NCI-H128 (cell line): ENCODE results near the gene RASSF5.

Source experiments
- DNase-seq: peaks from one replicate; lab custom pipeline; 2025; ENCODE audit not compliant: unreplicated experiment; lab: John Stamatoyannopoulos, UW

RASSF5 gene

GRCh38 chr1:206513312-206514111 lies 6.2 kb downstream of the RASSF5 start:
- no peak for DNase-seq

GRCh38 chr1:206514813-206515387 lies 7.6 kb downstream of the RASSF5 start:
- DNase-seq: no peak

GRCh38 chr1:206516728-206516990 lies 9.3 kb downstream of the RASSF5 start:
- no peak for DNase-seq

- no peak for DNase-seq
Measured at GRCh38 chr1:206517784-206518183, 10.5 kb downstream of the RASSF5 start.

- DNase-seq: no peak
Measured at GRCh38 chr1:206518206-206518605, 10.9 kb downstream of the RASSF5 start.

- DNase-seq: no peak
Measured at GRCh38 chr1:206518743-206519142, 11.4 kb downstream of the RASSF5 start.

GRCh38 chr1:206521127-206521526 lies 13.8 kb downstream of the RASSF5 start:
- DNase-seq: no peak

GRCh38 chr1:206521694-206522402 lies 14.5 kb downstream of the RASSF5 start:
- DNase-seq: no peak

DNA sequence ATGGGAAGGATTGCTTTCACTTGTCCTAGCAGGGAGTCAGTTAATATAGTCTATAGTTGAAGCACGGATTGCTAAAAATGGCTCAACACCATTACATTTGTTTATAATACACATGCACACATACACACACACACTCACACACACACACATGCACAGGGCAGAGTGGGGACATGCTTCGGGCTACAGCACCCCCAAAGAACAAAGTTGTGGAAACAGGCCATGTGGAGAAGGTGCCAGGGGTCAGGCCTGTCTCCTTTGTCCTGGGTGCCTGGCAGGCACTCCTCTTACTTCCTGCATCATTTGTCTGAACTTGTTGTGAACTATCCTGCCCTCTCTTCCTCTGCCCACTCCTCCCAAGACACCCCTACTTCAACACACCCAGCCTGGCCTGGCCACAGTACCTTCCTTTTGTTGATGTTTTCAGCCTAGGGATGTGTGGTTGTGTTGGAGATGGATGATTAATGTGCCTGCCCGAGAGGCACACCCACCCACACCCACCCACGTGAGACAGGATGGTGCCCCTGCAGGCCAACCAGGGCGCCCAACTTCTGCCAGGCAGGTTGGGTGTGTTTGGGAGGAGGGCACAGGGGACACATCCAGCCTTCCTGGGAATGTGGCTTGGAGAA lies 17.5 kb downstream of the RASSF5 start:
- DNase-seq: no peak

- DNase-seq: no peak
Measured at GRCh38 chr1:206526064-206526911, 19.0 kb downstream of the RASSF5 start.

DNA sequence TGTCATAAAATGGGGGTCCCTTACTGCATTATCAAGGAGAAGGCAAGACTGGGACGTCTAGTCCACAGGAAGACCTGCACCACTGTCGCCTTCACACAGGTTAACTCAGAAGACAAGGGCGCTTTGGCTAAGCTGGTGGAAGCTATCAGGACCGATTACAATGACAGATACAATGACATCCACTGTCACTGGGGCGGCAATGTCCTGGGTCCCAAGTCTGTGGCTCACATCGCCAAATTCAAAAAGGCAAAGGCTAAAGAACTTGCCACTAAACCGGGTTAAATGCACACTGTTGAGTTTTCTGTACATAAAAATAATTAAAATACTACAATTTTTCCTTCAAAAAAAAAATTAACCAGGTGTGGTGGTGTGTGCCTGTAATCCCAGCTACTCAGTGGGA lies 22.1 kb downstream of the RASSF5 start:
- no peak for DNase-seq

DNA sequence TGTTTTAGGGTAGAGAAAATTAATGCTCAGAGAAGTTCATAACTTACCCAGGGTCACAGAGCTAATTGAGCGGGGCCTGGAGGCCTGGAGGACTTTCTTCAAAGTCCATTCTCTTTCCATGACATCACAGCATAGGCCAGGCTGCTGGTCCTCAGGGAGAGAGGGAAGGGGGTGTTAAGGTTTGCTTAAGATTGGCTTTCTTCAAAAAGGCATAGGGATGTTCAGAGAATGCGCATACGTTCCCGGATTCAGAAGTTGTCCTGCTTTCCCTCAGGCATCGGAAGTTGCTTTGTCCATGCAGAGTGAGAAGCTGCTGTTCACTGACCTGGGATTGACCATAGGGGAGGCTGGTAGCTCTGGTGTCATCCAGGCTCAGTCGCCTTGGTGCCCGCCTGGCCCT lies 25.0 kb downstream of the RASSF5 start:
- DNase-seq: no peak

DNA sequence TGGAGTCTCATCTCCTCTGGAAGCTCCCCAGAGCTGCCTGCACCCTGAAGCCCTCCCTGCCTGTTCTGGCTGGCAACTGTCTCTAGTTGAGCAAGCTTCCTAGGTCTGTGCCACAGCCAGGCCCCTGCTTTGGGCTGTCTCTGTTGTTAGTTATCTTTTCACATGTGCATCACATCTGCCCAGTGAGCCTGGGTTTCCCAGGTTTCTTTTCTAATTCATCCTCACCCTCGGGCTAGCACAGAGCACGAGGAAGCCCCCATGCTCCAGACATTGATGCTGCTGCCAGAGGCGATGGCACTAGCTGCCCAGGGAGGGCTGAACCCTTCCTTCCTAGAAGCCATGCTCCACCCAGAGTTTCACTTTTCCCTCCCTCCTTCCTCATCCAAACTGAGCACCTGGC lies 27.2 kb downstream of the RASSF5 start:
- no peak for DNase-seq

GRCh38 chr1:206535853-206536188 lies 28.5 kb downstream of the RASSF5 start:
- no peak for DNase-seq

DNA sequence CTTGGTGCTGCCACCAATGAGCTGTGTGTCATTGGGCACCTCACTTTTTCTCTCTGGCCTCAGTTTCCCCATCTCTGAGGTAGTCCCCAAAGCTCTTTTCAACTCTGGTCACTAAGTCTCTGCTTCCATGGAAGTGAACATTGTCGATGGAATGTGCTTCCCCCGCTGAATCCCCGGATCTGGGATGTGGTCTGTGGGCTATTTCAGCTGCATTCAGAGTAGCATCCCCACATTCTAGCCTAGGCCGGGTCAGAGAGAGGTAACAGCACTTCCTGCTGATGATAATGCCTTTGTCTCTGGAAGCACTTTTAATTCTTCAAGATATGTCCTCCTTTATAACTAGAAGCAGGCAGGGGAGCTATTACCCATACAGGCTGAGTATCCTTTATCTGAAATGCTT lies 29.8 kb downstream of the RASSF5 start:
- DNase-seq: no peak

DNA sequence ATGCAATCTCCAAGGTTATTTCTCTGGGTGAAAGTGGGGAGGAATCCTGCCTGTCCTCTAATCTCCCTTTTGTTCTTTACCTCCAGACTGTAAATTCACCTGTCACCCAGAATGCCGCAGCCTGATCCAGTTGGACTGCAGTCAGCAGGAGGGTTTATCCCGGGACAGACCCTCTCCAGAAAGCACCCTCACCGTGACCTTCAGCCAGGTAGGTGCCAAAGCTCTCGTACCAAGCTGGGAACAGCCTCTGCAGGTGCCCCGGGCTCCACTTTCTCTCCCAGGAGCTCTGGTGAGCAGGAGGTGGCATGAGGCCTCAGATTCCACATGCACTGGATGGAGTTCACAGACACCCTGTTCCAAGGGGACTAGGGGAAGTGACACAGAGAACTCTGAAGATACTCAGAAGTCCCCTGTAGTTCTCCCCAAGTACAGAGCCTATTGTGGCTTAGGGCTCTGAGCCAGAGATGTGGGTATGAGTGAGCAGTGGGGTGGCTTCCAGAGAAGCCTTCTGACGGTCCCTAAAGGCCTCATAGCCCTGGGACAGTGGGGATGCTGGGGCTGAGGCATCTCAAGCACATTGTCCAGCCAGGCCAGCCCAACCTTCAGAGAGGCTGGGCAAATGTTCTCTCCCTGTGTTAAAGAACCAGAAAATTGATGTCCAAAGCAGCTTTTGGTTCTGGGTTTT lies 30.9 kb downstream of the RASSF5 start:
- no peak for DNase-seq

GRCh38 chr1:206538901-206539640 lies 31.7 kb downstream of the RASSF5 start:
- no peak for DNase-seq

DNA sequence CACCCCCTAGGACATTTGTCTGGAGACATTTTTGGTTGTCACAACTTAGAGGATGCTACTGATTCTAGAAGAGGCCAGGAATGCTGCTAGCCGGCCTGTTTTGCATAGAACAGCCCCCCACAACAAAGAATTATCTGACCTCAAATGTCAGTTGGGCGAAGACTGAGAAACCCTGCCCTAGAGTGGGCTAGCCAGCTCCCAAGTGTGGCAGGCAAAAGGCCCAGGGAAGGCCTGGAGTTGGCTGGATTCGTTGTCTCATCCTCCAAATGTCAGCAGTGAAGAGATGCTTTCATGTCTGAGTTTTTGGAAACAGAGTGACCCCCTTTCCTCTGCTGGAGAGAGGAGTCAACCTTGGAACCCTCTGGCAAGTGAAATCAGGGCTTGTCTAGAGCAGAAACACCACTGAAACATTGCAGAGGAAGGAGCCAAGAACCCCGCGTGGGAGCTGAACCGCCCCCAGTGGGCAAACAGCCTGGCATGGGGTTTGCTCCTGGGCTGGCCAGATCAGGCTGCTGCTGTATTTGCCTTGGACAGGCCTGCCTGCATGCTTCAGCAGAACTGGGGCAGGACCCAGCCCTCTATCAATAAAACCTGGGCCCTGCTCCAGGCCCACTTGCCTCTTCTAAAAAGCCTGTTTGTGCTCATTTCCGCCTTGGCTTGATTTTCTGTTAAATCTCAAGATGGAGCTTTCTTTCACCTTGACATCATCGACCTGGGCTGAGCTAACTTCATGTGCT lies 32.9 kb downstream of the RASSF5 start:
- no peak for DNase-seq

DNA sequence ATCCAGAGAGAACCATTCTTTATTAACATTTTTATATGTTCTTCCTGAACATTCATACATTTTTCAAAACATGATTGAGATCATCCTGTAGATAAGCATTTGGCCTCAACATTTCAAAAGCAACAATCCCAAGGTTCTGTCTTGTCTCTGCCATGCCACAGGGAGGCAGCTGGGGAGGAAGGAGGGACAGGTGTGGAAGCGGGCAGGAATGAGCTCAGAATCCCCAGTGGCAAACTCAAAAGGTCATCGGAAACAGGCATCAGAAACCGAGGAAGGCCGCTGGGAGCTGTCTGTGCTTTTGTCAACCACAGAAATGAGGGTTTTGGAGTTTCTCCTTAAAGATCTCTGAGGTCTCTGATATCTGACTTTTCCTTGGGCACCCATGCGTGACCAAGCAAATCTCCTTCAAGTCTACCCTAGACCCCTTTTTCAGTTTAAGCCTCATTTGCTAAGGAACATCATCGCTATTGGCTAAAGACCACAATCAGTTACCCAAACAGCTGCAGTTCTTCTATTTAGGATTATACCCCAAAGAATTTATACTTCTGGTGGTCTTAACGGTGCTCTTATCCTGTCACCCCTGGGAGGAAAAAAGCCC lies 34.0 kb downstream of the RASSF5 start:
- DNase-seq: no peak
